Chondrocyte (in vitro differentiated cells): ENCODE results near the gene MAD2L1. TPM values are rescaled to one million over a fixed set of nuclear protein-coding genes. Genes with fewer than 3 reads are reported as not detected.
A peak's percentile ranks its signal among the peaks of the same experiment; 100 is the strongest.
"Not testable (repeated sequence)": the region's sequence is repeated elsewhere in the genome, so short reads cannot be mapped to it uniquely, and the experiment has no call there.

ENCODE experiments used
- DNase-seq: peaks from one replicate; pipeline ENCODE4 v3.0.0; 2021; ENCODE audit warnings: mixed read lengths, low spot score
- H3K27ac Mint-ChIP-seq: one replicate; pipeline ENCODE4 v1.8.0; 2021; ENCODE audit warnings: mild to moderate bottlenecking, moderate library complexity, mixed read lengths; ENCODE audit not compliant: unreplicated experiment
- H3K27me3 Mint-ChIP-seq: 2 replicates; pipeline ENCODE4 v1.8.0; 2021; ENCODE audit warnings: low read depth, mixed read lengths
- H3K36me3 Mint-ChIP-seq: 2 replicates; pipeline ENCODE4 v1.8.0; 2021; ENCODE audit warnings: low read depth, mixed read lengths
- H3K4me1 Mint-ChIP-seq: 2 replicates; pipeline ENCODE4 v1.8.0; 2021; ENCODE audit warnings: low read depth, mild to moderate bottlenecking, mixed read lengths
- H3K4me3 Mint-ChIP-seq: one replicate; pipeline ENCODE4 v1.8.0; 2021; ENCODE audit warnings: mild to moderate bottlenecking, moderate library complexity, mixed read lengths; ENCODE audit not compliant: unreplicated experiment
- H3K9me3 Mint-ChIP-seq: 2 replicates; pipeline ENCODE4 v1.8.0; 2021; ENCODE audit warnings: low read depth, mixed read lengths
- CTCF ChIP-seq: fragments of 200-600 bp; sonication (generic); IDR thresholded peaks from 2 replicates; pipeline ENCODE4 v1.5.0; 2021; ENCODE audit warnings: antibody characterized with exemption, mild to moderate bottlenecking, moderate library complexity
- total RNA-seq: library from RNA; stranded (reverse); gene quantifications from 3 replicates; pipeline ENCODE4 v1.2.1, GENCODE V29; 2021

Gene MAD2L1
- total RNA-seq, 1 donor from 2014 or later, result 7.7 TPM

GRCh38 chr4:120070196-120070595 is 3.5 kb upstream of the MAD2L1 start:
- no peak for TF ChIP-seq CTCF
- DNase-seq, result no peak
- Mint-ChIP-seq H3K4me3 (peak overlapping the region; percentile 40), H3K36me3 (no peaks in the 10 kb centered on the region), H3K4me1 (peaks cover 49% of the 10 kb centered on the region), H3K27ac (peak overlapping the region; percentile 95), H3K9me3 (no peaks in the 10 kb centered on the region), H3K27me3 (no peaks in the 10 kb centered on the region)

GRCh38 chr4:120065974-120066516 is 603 bp downstream of the MAD2L1 start:
- Mint-ChIP-seq H3K27ac (peak overlapping the region; percentile 98), H3K27me3 (no peaks in the 10 kb centered on the region), H3K9me3 (no peaks in the 10 kb centered on the region), H3K4me1 (peaks cover 51% of the 10 kb centered on the region), H3K36me3 (no peaks in the 10 kb centered on the region), H3K4me3 (peak overlapping the region; percentile 95)
- no peak for TF ChIP-seq CTCF
- DNase-seq, result no peak

GRCh38 chr4:120064887-120065286 is 1.8 kb downstream of the MAD2L1 start:
- Mint-ChIP-seq H3K27ac (no peak overlapping the region), H3K27me3 (no peaks in the 10 kb centered on the region), H3K4me3 (no peak overlapping the region), H3K9me3 (no peaks in the 10 kb centered on the region), H3K4me1 (peaks cover 42% of the 10 kb centered on the region), H3K36me3 (peaks cover 2% of the 10 kb centered on the region)
- DNase-seq, result no peak
- no peak for TF ChIP-seq CTCF

GRCh38 chr4:120063711-120064110 is 2.9 kb downstream of the MAD2L1 start:
- H3K27me3 Mint-ChIP-seq, H3K9me3 Mint-ChIP-seq, H3K36me3 Mint-ChIP-seq, DNase-seq, H3K4me3 Mint-ChIP-seq: not testable (repeated sequence)
- Mint-ChIP-seq H3K4me1 (peaks cover 30% of the 10 kb centered on the region), H3K27ac (peak overlapping the region; percentile 24)

- no peaks in the 10 kb centered on the region for H3K27me3 Mint-ChIP-seq
- H3K4me1 Mint-ChIP-seq, result peaks cover 23% of the 10 kb centered on the region
- H3K9me3 Mint-ChIP-seq, result no peaks in the 10 kb centered on the region
- no peak overlapping the region for H3K27ac Mint-ChIP-seq
- no peak for DNase-seq
- TF ChIP-seq CTCF, result no peak
- H3K4me3 Mint-ChIP-seq, result no peak overlapping the region
- H3K36me3 Mint-ChIP-seq, result peaks cover 2% of the 10 kb centered on the region
These were observed 3.9 kb downstream of the MAD2L1 start for GRCh38 chr4:120062663-120063195.

GRCh38 chr4:120059036-120059435 is 7.6 kb downstream of the MAD2L1 start:
- no peaks in the 10 kb centered on the region for H3K9me3 Mint-ChIP-seq
- H3K27ac Mint-ChIP-seq, result no peak overlapping the region
- DNase-seq, result no peak
- H3K36me3 Mint-ChIP-seq, result peaks cover 2% of the 10 kb centered on the region
- no peak for TF ChIP-seq CTCF
- no peaks in the 10 kb centered on the region for H3K27me3 Mint-ChIP-seq
- H3K4me1 Mint-ChIP-seq, result peaks cover 9% of the 10 kb centered on the region
- no peak overlapping the region for H3K4me3 Mint-ChIP-seq
